DMS53 treated with DMSO at 0.1 percent for 48 hours (cell line): ENCODE measurements around the gene HAX1.

Experiments
- DNase-seq: peaks from one replicate; lab custom pipeline; 2025; ENCODE audit not compliant: unreplicated experiment; lab: John Stamatoyannopoulos, UW

The HAX1 gene

DNA sequence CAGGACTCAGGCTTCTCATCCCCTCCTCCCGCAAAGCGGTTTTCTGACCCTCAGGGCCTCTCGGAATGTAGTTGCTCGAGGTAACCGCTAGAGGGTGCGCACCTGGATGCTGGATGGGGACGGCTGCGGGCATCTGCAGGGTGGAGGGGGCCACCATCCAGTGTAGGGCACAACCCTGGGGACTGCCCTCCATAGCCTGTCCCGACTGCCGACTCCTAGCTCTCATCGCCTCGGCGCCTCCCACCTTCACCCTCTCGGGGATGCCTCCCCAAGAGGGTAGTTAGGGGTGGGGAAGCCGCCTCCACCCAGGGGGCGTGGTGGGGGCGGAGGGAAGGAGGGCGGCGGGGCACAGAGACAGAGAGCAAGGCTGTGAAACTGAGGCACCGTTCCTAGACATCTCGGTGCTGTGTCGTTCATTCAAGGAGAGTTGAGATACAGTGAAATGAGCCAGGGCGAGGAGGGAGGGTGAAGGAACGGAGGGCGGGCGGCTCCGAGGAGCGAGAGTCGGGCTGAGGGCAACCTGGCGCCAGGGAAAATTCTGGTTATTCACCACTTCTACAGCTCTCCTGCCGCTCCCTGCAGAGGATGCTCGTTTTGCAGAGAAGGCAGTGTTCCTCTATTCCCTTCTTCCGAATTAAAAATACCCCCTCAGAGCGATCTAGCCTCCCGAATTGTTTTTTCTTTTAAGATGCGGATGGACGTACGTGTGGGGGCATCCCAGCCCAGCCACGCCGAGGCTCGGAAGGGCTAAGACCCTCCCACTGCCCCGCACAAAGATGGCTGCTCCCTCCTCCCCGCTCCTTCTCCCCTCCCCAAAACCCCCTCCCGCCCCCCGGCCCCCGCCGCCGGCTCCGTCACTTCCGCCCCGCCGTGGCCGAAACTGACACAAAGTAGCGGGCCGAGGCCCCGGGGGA is 52.5 kb downstream of the HAX1 start, which contains the start of gene ATP8B2:
TSS of gene ATP8B2 (plus strand) at position 857 of the 914 bp plus-strand sequence. CDS start 2,617 bp downstream, outside the sequence.
- peak; percentile 69 for DNase-seq
